NCI-H526 treated with DMSO at 0.1 percent for 48 hours (cell line): ENCODE data around the gene MAP7.

Experiments used
- DNase-seq: peaks from one replicate; lab custom pipeline; 2025; lab: John Stamatoyannopoulos, UW

Gene MAP7

GRCh38 chr6:136529710-136530109 lies 20.5 kb downstream of the MAP7 start:
- DNase-seq: no peak

GRCh38 chr6:136528477-136528876 lies 21.7 kb downstream of the MAP7 start:
- DNase-seq: no peak

GRCh38 chr6:136527831-136528230 lies 22.4 kb downstream of the MAP7 start:
- no peak for DNase-seq

- DNase-seq: no peak
Observed at GRCh38 chr6:136526937-136527336, 23.3 kb downstream of the MAP7 start.

GRCh38 chr6:136526196-136526930 lies 23.9 kb downstream of the MAP7 start:
- DNase-seq: peak; percentile 78

- peak; percentile 78 for DNase-seq
Observed at GRCh38 chr6:136525586-136526195, 24.5 kb downstream of the MAP7 start.

- no peak for DNase-seq
Observed at GRCh38 chr6:136524936-136525413, 25.2 kb downstream of the MAP7 start.

GRCh38 chr6:136524339-136524935 lies 25.8 kb downstream of the MAP7 start:
- DNase-seq: no peak

- DNase-seq: no peak
Observed at GRCh38 chr6:136523196-136523595, 27.0 kb downstream of the MAP7 start.

GRCh38 chr6:136522636-136523035 lies 27.6 kb downstream of the MAP7 start:
- DNase-seq: no peak

GRCh38 chr6:136521911-136522310 lies 28.3 kb downstream of the MAP7 start:
- no peak for DNase-seq

- no peak for DNase-seq
Observed at GRCh38 chr6:136521427-136521826, 28.8 kb downstream of the MAP7 start.

GRCh38 chr6:136520517-136520916 lies 29.7 kb downstream of the MAP7 start:
- no peak for DNase-seq

GRCh38 chr6:136517582-136517981 lies 32.6 kb downstream of the MAP7 start:
- DNase-seq: no peak

- no peak for DNase-seq
Observed at GRCh38 chr6:136517002-136517401, 33.2 kb downstream of the MAP7 start.

GRCh38 chr6:136514591-136514990 lies 35.6 kb downstream of the MAP7 start:
- DNase-seq: no peak

- DNase-seq: no peak
Observed at GRCh38 chr6:136511926-136512325, 38.3 kb downstream of the MAP7 start.

GRCh38 chr6:136511397-136511796 lies 38.8 kb downstream of the MAP7 start:
- DNase-seq: peak; percentile 71

GRCh38 chr6:136510782-136511181 lies 39.4 kb downstream of the MAP7 start:
- no peak for DNase-seq

GRCh38 chr6:136510299-136510698 lies 39.9 kb downstream of the MAP7 start:
- no peak for DNase-seq

GRCh38 chr6:136508725-136509392 lies 41.4 kb downstream of the MAP7 start:
- DNase-seq: no peak

- no peak for DNase-seq
Observed at GRCh38 chr6:136506124-136506799, 44.0 kb downstream of the MAP7 start.
